GM19099 (cell line): ENCODE measurements around the gene IPO9.

Experiments used
- POLR2A ChIP-seq: IDR thresholded peaks from 3 replicates; pipeline ENCODE4 v1.6.1; 2011; ENCODE audit warnings: low read depth; ENCODE audit not compliant: insufficient read length; ENCODE audit errors: extremely low read depth

Gene IPO9

DNA sequence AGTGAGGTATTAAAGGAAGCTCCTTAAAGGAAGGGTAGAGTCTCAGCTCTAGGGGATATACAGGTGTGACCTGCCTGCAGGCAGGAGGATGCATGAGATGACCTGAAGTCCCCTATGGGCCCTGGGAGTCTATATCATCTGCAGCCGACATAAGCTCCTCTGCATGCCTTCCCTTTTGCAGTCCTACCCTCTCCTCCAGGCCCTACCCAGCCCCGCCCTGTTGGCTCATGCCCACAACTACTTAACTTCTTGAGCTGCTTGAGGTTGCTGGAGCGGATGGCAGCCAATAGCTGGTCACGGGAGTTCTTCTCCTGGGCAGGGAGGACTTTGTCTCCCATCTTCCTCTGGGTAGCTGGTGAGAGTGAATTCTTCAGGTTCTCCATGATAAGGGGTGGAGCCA is 70.0 kb downstream of the IPO9 start:
- no peak for TF ChIP-seq POLR2A

DNA sequence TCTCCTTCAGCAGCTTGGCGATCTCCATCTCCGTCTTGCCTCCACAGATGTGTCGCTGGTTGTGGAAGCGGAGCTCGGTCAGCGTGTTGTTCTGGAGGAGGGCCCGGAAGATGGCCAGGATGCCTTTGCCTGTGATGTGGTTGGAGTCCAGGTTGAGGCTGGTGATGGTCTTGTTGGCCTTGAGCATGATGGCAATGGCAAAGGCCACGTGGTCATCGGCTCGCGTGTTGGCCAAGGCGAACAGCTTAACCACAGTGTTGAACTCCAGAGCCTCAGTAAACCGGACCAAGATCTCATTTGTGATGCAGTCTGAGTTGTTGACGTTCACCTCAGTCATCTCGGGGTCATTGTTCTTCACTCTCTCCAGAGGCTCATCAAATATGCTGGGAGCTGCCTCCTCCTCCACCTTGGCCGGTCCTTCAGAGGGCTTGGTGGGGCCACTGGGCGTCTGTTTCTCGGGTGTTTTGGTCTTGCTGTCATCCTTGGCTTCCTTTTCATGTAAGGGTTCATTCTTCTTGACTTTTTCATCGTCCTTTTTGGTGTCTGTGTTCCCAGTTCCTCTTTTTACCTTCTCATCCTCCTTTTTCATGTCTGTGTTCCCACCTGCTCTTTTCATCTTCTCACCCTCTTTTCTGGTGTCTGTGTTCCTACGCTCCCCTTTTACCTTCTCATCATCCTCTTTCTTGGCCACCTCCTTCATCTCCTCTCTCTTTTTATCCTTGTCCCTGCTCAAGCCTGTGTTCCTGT is 70.9 kb downstream of the IPO9 start:
- no peak for TF ChIP-seq POLR2A

- TF ChIP-seq POLR2A: no peak
Observed at GRCh38 chr1:201900476-201900875, 71.5 kb downstream of the IPO9 start.

- TF ChIP-seq POLR2A: no peak
Observed at GRCh38 chr1:201902198-201902597, 73.2 kb downstream of the IPO9 start.

DNA sequence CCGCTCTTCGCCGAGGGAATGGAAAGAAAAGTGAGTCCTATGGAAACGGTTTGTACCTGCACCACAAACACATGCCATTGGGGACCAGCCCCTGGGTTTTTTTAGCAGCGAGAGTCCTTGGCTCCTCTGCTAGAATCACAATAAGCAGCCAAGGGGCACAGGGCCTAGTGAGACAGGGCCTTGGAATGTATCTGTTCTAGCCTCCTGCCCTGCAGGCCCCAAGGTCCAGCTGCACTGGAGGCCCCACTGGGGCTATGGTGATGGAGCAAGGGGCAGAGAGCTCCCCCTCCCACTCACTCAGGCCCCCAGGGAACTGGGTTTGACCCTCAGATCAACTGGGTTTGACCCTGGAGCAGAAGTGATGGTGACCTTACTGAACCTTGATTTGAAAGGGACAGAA is 74.2 kb downstream of the IPO9 start:
- no peak for TF ChIP-seq POLR2A

DNA sequence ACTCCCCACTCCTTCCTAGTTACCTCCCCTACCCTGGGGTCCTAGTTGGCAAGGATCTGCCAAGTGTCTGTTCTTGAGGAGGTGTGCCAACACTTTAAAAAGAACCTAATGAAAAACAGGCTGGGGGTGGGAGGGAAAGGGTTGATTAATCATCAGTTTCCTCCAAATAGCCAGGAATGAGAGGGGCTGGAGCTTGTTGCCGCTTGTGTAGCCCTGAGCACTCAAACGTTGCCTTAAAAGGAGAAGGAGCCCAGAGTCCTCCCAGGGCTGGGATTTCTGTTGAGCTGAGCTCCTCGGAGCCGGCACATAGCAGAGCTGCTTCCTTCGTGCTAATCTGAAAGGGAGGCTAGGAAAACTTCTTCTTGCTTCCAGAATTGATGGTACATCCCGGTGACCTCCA is 75.6 kb downstream of the IPO9 start:
- TF ChIP-seq POLR2A: no peak

GRCh38 chr1:201905234-201905890 is 76.4 kb downstream of the IPO9 start:
- TF ChIP-seq POLR2A: no peak

DNA sequence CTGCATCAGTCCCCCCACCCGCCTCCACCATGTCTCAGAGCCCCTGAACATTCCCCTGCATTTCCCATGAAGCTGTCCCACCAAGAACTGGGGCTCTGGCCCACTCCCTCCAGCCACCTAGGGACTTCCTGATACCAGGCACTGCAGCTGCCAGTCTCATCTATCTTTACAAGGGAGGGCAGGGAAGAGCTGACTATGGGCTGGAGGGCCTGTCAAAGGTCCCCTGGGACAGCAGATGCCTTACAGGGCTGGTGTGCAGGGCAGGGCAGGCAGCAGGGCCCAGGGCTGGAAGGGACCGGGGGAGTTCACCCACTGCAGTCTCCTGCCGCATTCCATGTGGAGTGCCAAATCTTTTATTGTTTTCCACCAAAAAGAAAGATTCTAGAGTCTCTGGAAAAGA is 77.4 kb downstream of the IPO9 start:
- no peak for TF ChIP-seq POLR2A

DNA sequence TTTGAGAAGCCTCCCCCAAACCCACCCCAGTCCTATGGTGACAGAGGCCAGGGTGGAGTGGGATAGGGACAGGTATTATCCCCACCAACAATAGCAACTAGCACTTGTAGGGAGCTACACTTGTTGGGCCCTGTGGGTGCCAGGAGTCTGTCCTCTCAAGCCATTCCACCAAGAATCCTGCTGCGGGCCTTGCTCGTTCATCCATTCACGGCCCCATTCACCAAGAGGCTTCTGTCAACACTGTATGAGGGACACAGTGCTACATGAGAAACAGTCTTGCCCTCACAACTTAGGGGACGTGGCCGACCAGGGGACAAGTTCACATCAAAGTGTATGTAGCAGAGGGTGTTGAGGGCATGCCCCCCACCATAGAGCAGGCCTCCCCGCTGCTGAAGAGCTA is 78.7 kb downstream of the IPO9 start:
- TF ChIP-seq POLR2A: no peak

DNA sequence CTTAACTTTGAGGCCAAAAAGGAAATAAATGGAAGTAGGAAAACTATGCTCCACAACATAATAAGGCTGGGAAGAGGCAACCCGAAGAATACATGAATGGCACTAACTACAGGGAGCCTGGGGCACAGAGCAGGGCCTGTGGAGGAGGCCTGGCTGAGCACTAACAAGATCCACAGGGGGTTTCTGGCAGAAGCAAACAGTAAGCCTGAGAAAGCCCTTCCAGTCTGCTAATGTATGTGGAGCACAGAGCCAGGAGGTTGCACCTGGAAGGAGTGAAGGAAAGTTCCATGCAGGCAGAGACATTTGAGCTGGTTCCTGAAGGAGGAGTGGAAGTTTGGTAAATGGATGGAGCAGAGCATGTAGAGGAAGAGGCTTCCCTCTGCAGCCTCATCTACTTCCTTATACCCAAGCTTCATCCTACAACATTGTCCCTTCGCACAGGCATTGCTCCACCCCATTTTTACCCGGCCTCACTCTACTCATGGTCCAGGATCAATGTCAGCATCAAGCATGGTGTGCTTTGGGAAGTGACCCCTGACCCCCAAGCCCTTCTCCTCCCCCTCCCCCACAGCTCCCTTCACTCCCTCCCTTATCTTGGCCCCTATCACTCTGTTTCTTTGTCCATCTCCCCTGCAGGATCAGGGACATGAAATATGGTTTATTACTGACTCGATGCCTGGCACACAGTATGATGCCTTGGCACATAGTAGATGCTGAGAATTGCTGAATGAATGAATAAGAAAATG is 83.0 kb downstream of the IPO9 start:
- TF ChIP-seq POLR2A: no peak

DNA sequence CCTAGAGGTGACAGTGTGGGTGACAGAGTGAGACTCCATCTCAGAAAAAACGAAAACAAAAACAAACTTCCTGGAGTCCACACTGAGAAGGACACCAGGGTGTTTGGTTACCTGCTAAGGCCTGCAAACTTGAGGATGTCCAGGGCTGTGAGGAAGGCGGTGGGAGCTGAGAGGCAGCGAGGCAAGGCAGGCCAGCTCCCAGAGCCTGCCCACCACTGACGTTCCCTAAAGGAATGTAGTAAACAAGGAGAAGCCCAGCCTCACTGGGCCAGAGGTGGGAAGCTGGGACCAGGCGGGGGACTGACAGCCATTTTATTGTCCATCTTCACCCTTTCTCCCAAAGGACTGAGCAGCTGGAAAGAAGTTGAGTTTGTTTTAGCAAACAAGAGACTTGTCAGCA is 83.9 kb downstream of the IPO9 start:
- TF ChIP-seq POLR2A: no peak

GRCh38 chr1:201914456-201915235 is 85.7 kb downstream of the IPO9 start:
- TF ChIP-seq POLR2A: no peak

DNA sequence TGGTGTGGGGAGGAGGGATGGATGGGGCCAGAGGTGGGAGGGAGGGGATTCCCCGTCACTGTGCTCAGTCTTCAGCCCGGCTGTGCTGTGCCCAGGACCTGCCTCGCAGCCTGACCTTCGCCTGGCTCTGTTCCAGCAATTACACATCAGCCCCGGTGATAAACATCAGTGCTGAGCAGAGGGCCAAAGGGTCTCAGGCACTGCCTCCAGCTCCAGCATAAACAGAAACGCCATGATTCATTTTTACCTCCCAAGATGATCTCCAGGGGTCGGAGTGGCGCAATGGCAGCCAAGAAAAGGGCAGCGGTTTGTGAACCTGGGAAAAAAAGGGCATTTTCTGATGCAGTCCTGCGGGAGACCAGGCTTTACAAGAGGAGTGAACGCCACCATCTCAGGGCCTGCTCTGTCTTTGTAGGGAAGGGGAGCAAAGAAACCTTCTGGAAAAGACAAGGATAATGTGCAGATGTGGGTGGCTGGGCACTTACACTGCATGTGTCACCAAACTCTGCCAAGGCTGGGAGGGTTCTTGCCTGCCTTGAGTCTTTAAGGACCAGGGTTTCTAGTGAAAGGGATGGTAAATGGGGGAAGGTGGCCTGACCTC is 87.8 kb downstream of the IPO9 start:
- no peak for TF ChIP-seq POLR2A

GRCh38 chr1:201917362-201918033 is 88.5 kb downstream of the IPO9 start:
- no peak for TF ChIP-seq POLR2A

GRCh38 chr1:201918343-201918742 is 89.4 kb downstream of the IPO9 start:
- TF ChIP-seq POLR2A: no peak

DNA sequence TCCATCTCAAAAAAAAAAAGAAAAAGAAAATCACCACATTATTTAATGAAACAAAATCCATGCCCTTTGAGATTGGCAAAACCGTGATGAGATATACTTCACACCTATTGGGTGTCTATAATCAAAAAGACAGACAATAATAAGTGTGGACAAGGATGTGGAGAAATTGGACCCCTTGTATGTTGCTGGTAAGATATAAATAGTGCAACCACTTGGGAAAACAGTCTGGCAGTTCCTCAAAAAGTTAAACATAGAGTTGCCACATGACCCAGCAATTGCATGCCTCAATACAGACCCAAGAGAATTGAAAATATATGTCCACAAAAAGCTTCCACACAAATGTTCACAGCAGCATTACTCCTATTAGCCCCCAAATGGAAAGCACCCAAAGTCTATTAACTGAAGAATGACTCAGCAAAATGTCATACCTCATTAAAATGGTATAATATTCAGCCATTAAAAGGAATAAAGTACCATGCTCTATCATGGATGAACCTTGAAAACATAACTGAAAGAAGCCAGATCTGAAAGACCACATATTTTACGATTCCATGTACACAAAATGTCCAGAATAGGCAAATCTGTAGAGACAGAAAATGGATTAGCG is 93.1 kb downstream of the IPO9 start:
- no peak for TF ChIP-seq POLR2A
